GM18861 (cell line): ENCODE results near the gene MAP3K19.
A peak's percentile ranks its signal among the peaks of the same experiment; 100 is the strongest.
"Not testable (repeated sequence)": the region's sequence is repeated elsewhere in the genome, so short reads cannot be mapped to it uniquely, and the experiment has no call there.

Experiments used
- ATAC-seq: cut with Tn5 transposase; IDR thresholded peaks from one replicate; pipeline ENCODE4 v1.9.1; 2021; ENCODE audit not compliant: unreplicated experiment

Gene MAP3K19

GRCh38 chr2:135052997-135053474 lies 5.8 kb upstream of the MAP3K19 start:
- peak; percentile 28 for ATAC-seq

GRCh38 chr2:135052042-135052876 lies 5.0 kb upstream of the MAP3K19 start, which contains the start of gene RAB3GAP1:
Gene RAB3GAP1, plus strand, starts transcription at chr2:135052292. Its CDS starts 16 bp downstream, at chr2:135052308.
- ATAC-seq = peak; percentile 72

GRCh38 chr2:135050684-135051083 lies 3.4 kb upstream of the MAP3K19 start:
- no peak for ATAC-seq

- ATAC-seq = no peak
These were observed 2.9 kb upstream of the MAP3K19 start for GRCh38 chr2:135050132-135050531.

GRCh38 chr2:135048122-135048521 lies 875 bp upstream of the MAP3K19 start:
- ATAC-seq = no peak

DNA sequence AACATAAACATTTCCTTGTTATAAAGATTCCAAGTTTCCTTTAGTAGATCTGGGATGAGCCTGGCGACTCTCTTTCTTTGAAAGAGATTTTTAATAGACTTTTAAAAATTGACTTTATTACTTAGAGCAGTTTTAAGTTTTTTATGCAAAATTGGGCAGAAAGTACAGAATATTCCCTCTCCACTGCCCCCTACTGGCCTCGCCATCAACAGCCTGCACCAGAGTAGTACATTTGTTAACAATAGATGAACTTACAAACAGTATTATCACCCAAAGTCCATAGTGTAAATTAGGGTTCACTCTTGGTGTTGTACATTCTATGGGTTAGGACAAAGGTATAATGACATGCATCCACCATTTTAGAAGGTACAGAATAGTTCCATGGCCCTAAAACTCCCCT lies 3.9 kb downstream of the MAP3K19 start:
- no peak for ATAC-seq

- no peak for ATAC-seq
These were observed 9.4 kb downstream of the MAP3K19 start for GRCh38 chr2:135037831-135038230.

DNA sequence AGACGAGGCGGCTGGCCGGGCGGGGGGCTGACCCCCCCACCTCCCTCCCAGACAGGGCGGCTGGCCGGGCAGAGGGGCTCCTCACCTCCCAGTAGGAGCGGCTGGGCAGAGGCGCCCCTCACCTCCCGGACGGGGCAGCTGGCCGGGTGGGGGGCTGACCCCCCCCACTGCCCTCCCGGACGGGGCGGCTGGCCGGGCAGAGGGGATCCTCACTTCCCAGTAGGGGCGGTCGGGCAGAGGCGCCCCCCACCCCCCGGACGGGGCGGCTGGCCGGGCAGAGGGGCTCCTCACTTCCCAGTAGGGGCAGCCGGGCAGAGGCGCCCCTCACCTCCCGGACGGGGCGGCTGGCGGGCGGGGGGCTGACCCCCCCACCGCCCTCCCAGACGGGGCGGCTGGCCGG lies 14.0 kb downstream of the MAP3K19 start:
- ATAC-seq = not testable (repeated sequence)

GRCh38 chr2:135030826-135031225 lies 16.4 kb downstream of the MAP3K19 start:
- ATAC-seq = no peak

GRCh38 chr2:135029481-135030134 lies 17.6 kb downstream of the MAP3K19 start:
- no peak for ATAC-seq

DNA sequence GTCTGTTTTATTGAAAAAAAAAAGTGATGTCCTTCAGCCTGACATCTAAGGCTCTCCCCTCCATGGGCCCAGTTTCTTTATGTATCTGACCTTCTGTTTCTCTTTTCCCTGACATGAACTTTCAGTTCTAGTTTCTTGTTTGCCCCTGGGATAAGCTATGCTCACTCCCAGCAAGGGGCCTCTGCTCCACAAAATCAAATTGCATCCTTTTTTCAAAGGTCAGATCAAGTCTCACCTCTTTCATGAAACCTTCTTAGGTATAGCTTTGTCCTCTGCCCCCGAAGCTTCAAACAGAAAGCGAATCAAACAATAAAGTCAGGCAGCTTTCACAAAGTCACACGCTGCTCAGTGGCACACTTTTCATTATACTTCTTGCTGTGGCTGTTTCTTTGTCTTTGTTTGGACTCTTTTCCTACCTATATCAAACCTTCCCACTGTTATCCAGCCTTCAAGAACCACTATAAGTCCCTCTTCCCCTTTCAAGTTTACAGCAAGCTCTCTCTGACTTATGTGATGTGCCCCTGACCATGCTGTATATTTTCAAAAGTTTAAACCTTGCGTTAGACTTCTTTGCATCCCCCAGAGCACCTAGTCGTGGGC lies 23.3 kb downstream of the MAP3K19 start:
- ATAC-seq = no peak

GRCh38 chr2:135022952-135023880 lies 24.0 kb downstream of the MAP3K19 start:
- ATAC-seq = no peak

GRCh38 chr2:135021618-135022017 lies 25.6 kb downstream of the MAP3K19 start:
- ATAC-seq = no peak

DNA sequence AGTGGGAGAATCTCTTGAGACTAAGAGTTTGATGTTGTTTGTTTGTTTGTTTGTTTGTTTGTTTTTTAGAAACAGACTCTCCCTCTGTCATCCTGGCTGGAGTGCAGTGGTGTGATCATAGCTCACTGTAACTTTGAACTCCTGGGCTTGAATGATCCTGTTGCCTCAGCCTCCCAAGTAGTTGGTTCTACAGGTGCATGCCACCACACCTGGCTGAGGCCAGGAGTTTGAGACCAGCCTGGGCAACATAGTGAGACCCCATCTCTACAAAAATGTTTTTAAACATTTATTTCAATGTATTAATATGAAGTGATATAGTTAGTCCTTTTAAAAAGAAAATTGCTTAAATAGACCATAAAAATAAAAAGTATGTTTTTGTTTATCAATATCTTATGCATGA lies 35.6 kb downstream of the MAP3K19 start:
- no peak for ATAC-seq

DNA sequence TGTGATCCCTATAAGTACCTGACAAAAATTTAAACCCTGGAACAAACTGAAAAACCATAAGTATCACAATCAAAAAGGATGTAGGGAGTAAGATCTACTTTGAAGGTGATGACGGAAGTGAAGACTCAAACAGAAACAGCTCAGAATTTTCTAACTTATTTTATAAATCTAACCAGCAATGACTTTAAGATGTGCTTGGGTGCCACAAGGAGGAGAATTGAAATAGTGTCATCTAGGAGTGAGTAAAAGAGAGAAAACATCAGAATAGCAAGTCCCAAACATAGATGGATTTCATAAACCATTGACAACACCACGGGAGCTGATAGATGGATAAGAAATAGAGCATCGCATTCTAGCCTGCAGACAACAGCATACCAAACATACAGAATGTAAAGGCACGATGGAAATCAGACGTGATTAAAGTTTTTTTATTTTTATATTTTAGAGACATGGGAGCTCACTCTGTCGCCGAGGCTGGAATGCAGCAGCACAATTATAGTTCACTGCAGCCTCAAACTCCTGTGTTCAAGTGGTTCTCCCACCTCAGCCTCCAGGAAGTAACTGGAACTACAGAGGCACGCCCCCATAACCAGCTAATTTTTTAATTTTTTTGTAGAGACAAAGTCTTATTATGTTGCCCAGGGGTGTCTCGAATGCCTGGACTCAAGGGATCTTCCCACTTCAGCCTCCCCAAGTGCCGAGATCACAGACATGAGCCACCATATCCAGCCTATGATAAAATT lies 36.9 kb downstream of the MAP3K19 start:
- ATAC-seq = no peak

GRCh38 chr2:135009339-135009738 lies 37.9 kb downstream of the MAP3K19 start:
- no peak for ATAC-seq

- no peak for ATAC-seq
These were observed 41.5 kb downstream of the MAP3K19 start for GRCh38 chr2:135005753-135006152.

GRCh38 chr2:135004005-135004746 lies 43.1 kb downstream of the MAP3K19 start:
- ATAC-seq = peak; percentile 79

GRCh38 chr2:135002836-135003235 lies 44.4 kb downstream of the MAP3K19 start:
- no peak for ATAC-seq
